HepG2 (cell line): ENCODE data around the gene CPO. TPM values are rescaled to one million over a fixed set of nuclear protein-coding genes. Genes with fewer than 3 reads are reported as not detected.

Source experiments
- ATAC-seq: fragments of 200-7000 bp; cut with Tn5 transposase; 3 replicates; pipeline ENCODE4 v1.9.1; 2020; ENCODE audit warnings: mild to moderate bottlenecking, moderate library complexity
- BruUV-seq: library from RNA; stranded (reverse); fragments of 400-500 nt; replicated peaks from 2 replicates; lab custom pipeline; 2021; lab: Mats Ljungman, UMichigan
- CTCF ChIA-PET: fragments of 300-600 bp; formaldehyde crosslinking; extraction: SDS; loops from one replicate; lab custom pipeline; 2021; ENCODE audit warnings: low total read pairs, inconsistent platforms, low intra/inter-chr PET ratio; lab: Yijun Ruan, JAX
- POLR2A ChIA-PET: fragments of 350-600 bp; sonication (Branson Sonifier 250); formaldehyde crosslinking; loops from one replicate; lab custom pipeline; 2020; ENCODE audit warnings: antibody characterized with exemption, inconsistent platforms; lab: Yijun Ruan, JAX
- DNase-seq: peaks from one replicate; pipeline ENCODE4 v3.0.0-alpha.2; 2015; ENCODE audit warnings: low spot score
- FAIRE-seq: peaks from 3 replicates; lab custom pipeline; 2011; peaks lifted over from hg19 to GRCh38; lab: Jason Lieb, UNC
- H2AFZ ChIP-seq: one replicate; pipeline ENCODE4 v1.6.1; 2011; ENCODE audit warnings: low read length, inconsistent platforms
- H3K27ac ChIP-seq: fragments of 300-600 bp; 3 replicates; pipeline ENCODE4 v1.8.0; 2011; ENCODE audit warnings: mixed run types, mild to moderate bottlenecking, mixed read lengths, low read length, inconsistent platforms; ENCODE audit not compliant: insufficient read depth; ENCODE audit errors: extremely low read length
- H3K27me3 ChIP-seq, 2 experiments: fragments of 200-600 bp in 1 of 2; 2 replicates in 1 of 2; 3 replicates in 1 of 2; pipeline versions ENCODE4 v1.6.0 to v1.8.0; 2011; ENCODE audit warnings: low read length in 2 of 2, mild to moderate bottlenecking in 2 of 2, moderate library complexity in 2 of 2, inconsistent platforms in 1 of 2; ENCODE audit not compliant: insufficient read depth in 2 of 2, control insufficient read depth in 1 of 2
- H3K36me3 ChIP-seq, 2 experiments: fragments of 200-600 bp in 1 of 2; replicated peaks in 1 of 2; 2 replicates in 1 of 2; 3 replicates in 1 of 2; pipeline versions ENCODE4 v1.5.1 to v1.8.0; 2011; ENCODE audit warnings: low read length in 2 of 2, inconsistent platforms in 1 of 2; ENCODE audit not compliant: insufficient read depth in 2 of 2, control insufficient read depth in 1 of 2
- H3K4me1 ChIP-seq: 2 replicates; pipeline ENCODE4 v1.5.1; 2012; ENCODE audit warnings: low read length, inconsistent platforms; ENCODE audit not compliant: insufficient read depth
- H3K4me2 ChIP-seq: 2 replicates; pipeline ENCODE4 v1.6.0; 2011; ENCODE audit warnings: low read depth, low read length, inconsistent platforms
- H3K4me3 ChIP-seq, 3 experiments: fragments of 200-600 bp in 1 of 3; sonication (generic), shearing (Covaris generic) in 1 of 3; replicated peaks in 1 of 3; 2 replicates each; pipeline ENCODE4 v1.5.1; 2011 to 2016; ENCODE audit warnings: low read length in 3 of 3, inconsistent platforms in 2 of 3, low read depth in 2 of 3, mild to moderate bottlenecking in 2 of 3, control low read depth in 1 of 3, mixed read lengths in 1 of 3; ENCODE audit not compliant: insufficient read depth in 1 of 3
- H3K79me2 ChIP-seq: one replicate; pipeline ENCODE4 v1.6.1; 2011; ENCODE audit warnings: low read length, inconsistent platforms; ENCODE audit not compliant: insufficient read depth
- H3K9ac ChIP-seq: 2 replicates; pipeline ENCODE4 v1.6.0; 2011; ENCODE audit warnings: mild to moderate bottlenecking, low read depth, low read length, inconsistent platforms; ENCODE audit not compliant: insufficient read depth
- H3K9me3 ChIP-seq: 2 replicates; pipeline ENCODE4 v1.5.1; 2012; ENCODE audit warnings: mild to moderate bottlenecking, low read length
- H4K20me1 ChIP-seq: 2 replicates; pipeline ENCODE4 v1.6.0; 2011; ENCODE audit warnings: inconsistent platforms, mild to moderate bottlenecking, low read length, moderate library complexity; ENCODE audit not compliant: insufficient read depth
- CHCHD3 ChIP-seq: sonication (generic); formaldehyde crosslinking; IDR thresholded peaks from 2 replicates; pipeline ENCODE4 v1.8.0; 2022; ENCODE audit warnings: mild to moderate bottlenecking, missing genetic modification reagents, moderate library complexity
- DNMT3B ChIP-seq: conservative IDR thresholded peaks from 2 replicates; pipeline ENCODE4 v1.6.1; 2016; ENCODE audit warnings: missing biosample characterization, control low read depth
- FOXC1 ChIP-seq: sonication (generic); formaldehyde crosslinking; IDR thresholded peaks from 2 replicates; pipeline ENCODE4 v1.8.0; 2022; ENCODE audit warnings: mild to moderate bottlenecking, missing genetic modification reagents, borderline replicate concordance
- GPBP1L1 ChIP-seq: sonication (generic); formaldehyde crosslinking; IDR thresholded peaks from 2 replicates; pipeline ENCODE4 v1.5.0; 2020; ENCODE audit warnings: mild to moderate bottlenecking, missing genetic modification reagents
- GPN1 ChIP-seq: sonication (generic); formaldehyde crosslinking; IDR thresholded peaks from 2 replicates; pipeline ENCODE4 v1.5.1; 2020; ENCODE audit warnings: missing genetic modification reagents, borderline replicate concordance
- KMT2A ChIP-seq: sonication (generic); formaldehyde crosslinking; IDR thresholded peaks from 2 replicates; pipeline ENCODE4 v1.4.0; 2020; ENCODE audit warnings: missing genetic modification reagents
- MTF2 ChIP-seq: sonication (generic); formaldehyde crosslinking; IDR thresholded peaks from 2 replicates; pipeline ENCODE4 v1.5.0; 2020; ENCODE audit warnings: missing genetic modification reagents, borderline replicate concordance
- MXD4 ChIP-seq: IDR thresholded peaks from 2 replicates; pipeline ENCODE4 v1.6.1; 2016; ENCODE audit warnings: mild to moderate bottlenecking, missing biosample characterization, missing genetic modification reagents
- NRL ChIP-seq: sonication (generic); formaldehyde crosslinking; IDR thresholded peaks from 2 replicates; pipeline ENCODE4 v1.5.0; 2020; ENCODE audit warnings: missing genetic modification reagents, mild to moderate bottlenecking, moderate library complexity, borderline replicate concordance
- SMYD3 ChIP-seq: sonication (generic); formaldehyde crosslinking; IDR thresholded peaks from 2 replicates; pipeline ENCODE4 v1.8.1; 2023; ENCODE audit warnings: mild to moderate bottlenecking, missing genetic modification reagents
- SNAI1 ChIP-seq: sonication (generic); formaldehyde crosslinking; IDR thresholded peaks from 2 replicates; pipeline ENCODE4 v1.5.0; 2020; ENCODE audit warnings: mild to moderate bottlenecking, missing genetic modification reagents, borderline replicate concordance
- SP140L ChIP-seq: sonication (generic); formaldehyde crosslinking; IDR thresholded peaks from 2 replicates; pipeline ENCODE4 v1.4.0; 2020; ENCODE audit warnings: missing genetic modification reagents, borderline replicate concordance
- SRF ChIP-seq: IDR thresholded peaks from 2 replicates; pipeline ENCODE4 v1.6.1; 2011; ENCODE audit warnings: mild to moderate bottlenecking, low read depth, low read length, moderate library complexity
- ZNF205 ChIP-seq: IDR thresholded peaks from 2 replicates; pipeline ENCODE4 v1.6.1; 2018; ENCODE audit warnings: missing biosample characterization, missing genetic modification reagents
- ZNF207 ChIP-seq: fragments of 450-650 bp; IDR thresholded peaks from 2 replicates; pipeline ENCODE4 v1.6.1; 2016; ENCODE audit warnings: antibody characterized with exemption, borderline replicate concordance
- ZNF224 ChIP-seq: sonication (generic); formaldehyde crosslinking; IDR thresholded peaks from 2 replicates; pipeline ENCODE4 v1.5.0; 2020; ENCODE audit warnings: mild to moderate bottlenecking, missing genetic modification reagents
- ZSCAN25 ChIP-seq: sonication (generic); formaldehyde crosslinking; IDR thresholded peaks from 2 replicates; pipeline ENCODE4 v1.8.0; 2022; ENCODE audit warnings: mild to moderate bottlenecking, missing genetic modification reagents
- WGBS: methylation state at CpG from one replicate; pipeline ENCODE4 v1.1.6; 2017; ENCODE audit warnings: low lambda C conversion rate; 5-methylcytosine and 5-hydroxymethylcytosine counted together
- in situ Hi-C: cut with HindIII; loops from 2 replicates; pipeline ENCODE4 v1.10.0; 2017; ENCODE audit warnings: low pct_unique_long_range_greater_than_20kb; ENCODE audit not compliant: extremely low pct_ligation_motif_present
- intact Hi-C: fragments of 100-400 bp; cut with micrococcal nuclease; formaldehyde crosslinking; loops from one replicate; pipeline ENCODE4 v1.10.0; 2022; ENCODE audit not compliant: unreplicated experiment
- polyA plus RNA-seq, 8 experiments: library from polyadenylated mRNA; depleted of rRNA in 3 of 8; stranded (reverse) in 7 of 8; unstranded in 1 of 8; fragments of >200 nt; fragmentation: Illumina TruSeq in 4 of 8; extraction: Trizol in 4 of 8; gene quantifications; 2 replicates each; pipeline versions ENCODE4 v1.2.1 to v1.2.3, GENCODE V29; 2011 to 2016; ENCODE audit warnings: low read depth in 4 of 8, missing spikeins in 1 of 8, mixed read lengths in 1 of 8; ENCODE audit not compliant: insufficient read depth in 1 of 8
- total RNA-seq, 5 experiments: library from RNA; depleted of rRNA; stranded (reverse); fragments of >200 nt; fragmentation: Illumina TruSeq; extraction: Trizol; gene quantifications; 2 replicates each; pipeline ENCODE4 v1.2.3, GENCODE V29; 2016; ENCODE audit warnings: low read depth in 1 of 5
- TF ChIP-seq, protein P1 (sequence below): sonication (generic); formaldehyde crosslinking; IDR thresholded peaks from 2 replicates; pipeline ENCODE4 v1.5.0; 2020; ENCODE audit warnings: mild to moderate bottlenecking, missing genetic modification reagents
- TF ChIP-seq, protein P2 (sequence below): sonication (generic); formaldehyde crosslinking; IDR thresholded peaks from 2 replicates; pipeline ENCODE4 v1.5.0; 2020; ENCODE audit warnings: mild to moderate bottlenecking, missing genetic modification reagents, moderate library complexity

The CPO gene
- total and polyA plus RNA-seq, 2 of the 13 experiments (the other 11 are each of a cell fraction or from before 2014, with no cell fraction given), result 0.07 TPM; not detected in 1

DNA sequence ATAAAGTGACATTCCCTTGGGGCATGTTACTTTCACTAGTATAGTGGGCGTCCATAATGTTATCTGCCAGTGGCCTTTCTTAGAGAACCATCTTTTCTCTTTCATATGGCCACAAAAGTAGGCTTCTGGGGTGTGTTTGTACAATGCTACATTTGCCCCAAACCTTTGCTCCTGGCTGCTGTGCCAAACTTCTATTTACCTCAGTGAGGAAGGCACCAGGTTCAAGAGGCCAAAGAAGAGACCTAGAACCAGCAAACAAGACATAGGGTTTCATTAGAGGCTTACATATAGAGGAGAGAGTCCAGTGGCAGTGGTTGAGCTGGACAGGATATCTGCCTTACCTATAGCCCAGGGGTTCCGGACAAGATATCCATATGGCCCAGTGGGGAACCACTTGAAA is 48.5 kb downstream of the CPO start (continued):
- TF ChIP-seq GPBP1L1 (CRISPR knock-in tag) (no peak), SP140L (CRISPR knock-in tag) (no peak), FOXC1 (CRISPR knock-in tag) (no peak), MXD4 (no peak), ZNF224 (no peak), NRL (CRISPR knock-in tag) (no peak), SMYD3 (CRISPR knock-in tag) (no peak), ZNF205 (CRISPR knock-in tag) (no peak)

GRCh38 chr2:206988884-206989283 is 49.6 kb downstream of the CPO start:
- H3K27ac ChIP-seq, result no peak overlapping the region
- POLR2A ChIA-PET, result no interaction called here
- H3K4me1 ChIP-seq, result no peaks in the 10 kb centered on the region
- in situ Hi-C loops, result loop anchor here (5.0 to 10.0 kb wide), 2 partner anchors 187 to 294 kb away; no protein-coding TSS in a partner anchor
- no peak overlapping the region for H2AFZ ChIP-seq
- H3K9ac ChIP-seq, result no peak overlapping the region
- no peaks in the 10 kb centered on the region for H3K9me3 ChIP-seq
- TF ChIP-seq SNAI1 (CRISPR knock-in tag) (no peak), KMT2A (no peak), CHCHD3 (CRISPR knock-in tag) (no peak), DNMT3B (CRISPR knock-in tag) (no peak), GPN1 (CRISPR knock-in tag) (no peak), ZSCAN25 (CRISPR knock-in tag) (no peak), SRF (no peak), ZNF207 (no peak), MTF2 (CRISPR knock-in tag) (no peak)
- TF ChIP-seq, protein P1, sequence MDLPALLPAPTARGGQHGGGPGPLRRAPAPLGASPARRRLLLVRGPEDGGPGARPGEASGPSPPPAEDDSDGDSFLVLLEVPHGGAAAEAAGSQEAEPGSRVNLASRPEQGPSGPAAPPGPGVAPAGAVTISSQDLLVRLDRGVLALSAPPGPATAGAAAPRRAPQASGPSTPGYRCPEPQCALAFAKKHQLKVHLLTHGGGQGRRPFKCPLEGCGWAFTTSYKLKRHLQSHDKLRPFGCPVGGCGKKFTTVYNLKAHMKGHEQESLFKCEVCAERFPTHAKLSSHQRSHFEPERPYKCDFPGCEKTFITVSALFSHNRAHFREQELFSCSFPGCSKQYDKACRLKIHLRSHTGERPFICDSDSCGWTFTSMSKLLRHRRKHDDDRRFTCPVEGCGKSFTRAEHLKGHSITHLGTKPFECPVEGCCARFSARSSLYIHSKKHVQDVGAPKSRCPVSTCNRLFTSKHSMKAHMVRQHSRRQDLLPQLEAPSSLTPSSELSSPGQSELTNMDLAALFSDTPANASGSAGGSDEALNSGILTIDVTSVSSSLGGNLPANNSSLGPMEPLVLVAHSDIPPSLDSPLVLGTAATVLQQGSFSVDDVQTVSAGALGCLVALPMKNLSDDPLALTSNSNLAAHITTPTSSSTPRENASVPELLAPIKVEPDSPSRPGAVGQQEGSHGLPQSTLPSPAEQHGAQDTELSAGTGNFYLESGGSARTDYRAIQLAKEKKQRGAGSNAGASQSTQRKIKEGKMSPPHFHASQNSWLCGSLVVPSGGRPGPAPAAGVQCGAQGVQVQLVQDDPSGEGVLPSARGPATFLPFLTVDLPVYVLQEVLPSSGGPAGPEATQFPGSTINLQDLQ (CRISPR knock-in tag), result no peak
- TF ChIP-seq, protein P2, sequence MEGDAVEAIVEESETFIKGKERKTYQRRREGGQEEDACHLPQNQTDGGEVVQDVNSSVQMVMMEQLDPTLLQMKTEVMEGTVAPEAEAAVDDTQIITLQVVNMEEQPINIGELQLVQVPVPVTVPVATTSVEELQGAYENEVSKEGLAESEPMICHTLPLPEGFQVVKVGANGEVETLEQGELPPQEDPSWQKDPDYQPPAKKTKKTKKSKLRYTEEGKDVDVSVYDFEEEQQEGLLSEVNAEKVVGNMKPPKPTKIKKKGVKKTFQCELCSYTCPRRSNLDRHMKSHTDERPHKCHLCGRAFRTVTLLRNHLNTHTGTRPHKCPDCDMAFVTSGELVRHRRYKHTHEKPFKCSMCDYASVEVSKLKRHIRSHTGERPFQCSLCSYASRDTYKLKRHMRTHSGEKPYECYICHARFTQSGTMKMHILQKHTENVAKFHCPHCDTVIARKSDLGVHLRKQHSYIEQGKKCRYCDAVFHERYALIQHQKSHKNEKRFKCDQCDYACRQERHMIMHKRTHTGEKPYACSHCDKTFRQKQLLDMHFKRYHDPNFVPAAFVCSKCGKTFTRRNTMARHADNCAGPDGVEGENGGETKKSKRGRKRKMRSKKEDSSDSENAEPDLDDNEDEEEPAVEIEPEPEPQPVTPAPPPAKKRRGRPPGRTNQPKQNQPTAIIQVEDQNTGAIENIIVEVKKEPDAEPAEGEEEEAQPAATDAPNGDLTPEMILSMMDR, result no peak
- TF ChIP-seq, all 625 proteins: peak for 0
- DNase-seq (no peak), ATAC-seq (no peak), FAIRE-seq (no peak)
- Histone ChIP-seq H3K36me3 (no peaks in the 10 kb centered on the region), H3K4me2 (no peak overlapping the region; the same call in 1 of the 2 replicates), H3K79me2 (no peaks in the 10 kb centered on the region), H3K27me3 (no peaks in the 10 kb centered on the region), H3K4me3 (no peak overlapping the region), H4K20me1 (no peaks in the 10 kb centered on the region)
- intact Hi-C loops, result loop anchor here (1.0 to 10.0 kb wide), 4 partner anchors 176 to 484 kb away; partner anchors contain the start of gene KLF7
- CTCF ChIA-PET, result interaction anchor here (2.3 to 2.7 kb wide), 2 partner anchors 189 to 295 kb away, joined by 10 to 21 read pairs; no protein-coding TSS in a partner anchor
- 0% methylated on average over 1 of the region's 1 CpG for WGBS
- BruUV-seq, result no TSS peak
